Caco-2 (cell line): Measurements from ENCODE around the gene CAVIN1. TPM values are rescaled to one million over a fixed set of nuclear protein-coding genes. Genes with fewer than 3 reads are reported as not detected.
"Not testable (repeated sequence)": the region's sequence is repeated elsewhere in the genome, so short reads cannot be mapped to it uniquely, and the experiment has no call there.

Experiments used
- BruUV-seq: library from RNA; stranded (reverse); fragments of 400-500 nt; replicated peaks from 2 replicates; lab custom pipeline; 2021; lab: Mats Ljungman, UMichigan
- CTCF ChIA-PET: fragments of 300-600 bp; sonication (Branson Sonifier 250); formaldehyde crosslinking; loops from one replicate; lab custom pipeline; 2022; ENCODE audit warnings: antibody characterized with exemption; lab: Charles Lee
- POLR2A ChIA-PET: fragments of 300-600 bp; sonication (Branson Sonifier 250); formaldehyde crosslinking; loops from one replicate; lab custom pipeline; 2022; ENCODE audit warnings: antibody characterized with exemption; lab: Charles Lee
- DNase-seq, 2 experiments: peaks; one replicate each; pipeline versions ENCODE4 v3.0.0 to v3.0.0-alpha.2; 2020 to 2022
- H3K27me3 ChIP-seq: replicated peaks from 2 replicates; pipeline ENCODE4 v1.6.0; 2011; ENCODE audit warnings: low read length; ENCODE audit not compliant: control insufficient read depth, insufficient read depth
- H3K36me3 ChIP-seq: 2 replicates; pipeline ENCODE4 v1.5.1; 2011; ENCODE audit warnings: low read length; ENCODE audit not compliant: control insufficient read depth, insufficient read depth
- H3K4me1 ChIP-seq: fragments of 250-450 bp; sonication (Bioruptor Pico); 2 replicates; pipeline ENCODE4 v1.5.1; 2020; ENCODE audit warnings: mild to moderate bottlenecking
- H3K4me3 ChIP-seq: 2 replicates; pipeline ENCODE4 v1.5.1; 2011; ENCODE audit warnings: low read depth, mild to moderate bottlenecking, control low read depth, low read length
- H3K9me3 ChIP-seq: fragments of 250-450 bp; sonication (Bioruptor Pico); 2 replicates; pipeline ENCODE4 v1.5.1; 2020; ENCODE audit warnings: mild to moderate bottlenecking, moderate library complexity
- H3K27ac Mint-ChIP-seq: one replicate; pipeline ENCODE4 v1.8.0; 2022; ENCODE audit warnings: mixed read lengths; ENCODE audit not compliant: unreplicated experiment
- H3K27me3 Mint-ChIP-seq: one replicate; pipeline ENCODE4 v1.8.0; 2022; ENCODE audit warnings: mixed read lengths; ENCODE audit not compliant: insufficient read depth, unreplicated experiment
- H3K36me3 Mint-ChIP-seq: one replicate; pipeline ENCODE4 v1.8.0; 2022; ENCODE audit warnings: mild to moderate bottlenecking, mixed read lengths; ENCODE audit not compliant: insufficient read depth, unreplicated experiment
- H3K4me1 Mint-ChIP-seq: one replicate; pipeline ENCODE4 v1.8.0; 2022; ENCODE audit warnings: low read depth, mixed read lengths; ENCODE audit not compliant: unreplicated experiment
- H3K4me3 Mint-ChIP-seq: one replicate; pipeline ENCODE4 v1.8.0; 2022; ENCODE audit warnings: mild to moderate bottlenecking, moderate library complexity, mixed read lengths; ENCODE audit not compliant: unreplicated experiment
- H3K9me3 Mint-ChIP-seq: one replicate; pipeline ENCODE4 v1.8.0; 2022; ENCODE audit warnings: mixed read lengths; ENCODE audit not compliant: unreplicated experiment
- intact Hi-C: fragments of 100-400 bp; cut with micrococcal nuclease; formaldehyde crosslinking; loops from one replicate; pipeline ENCODE4 v1.10.0; 2022; ENCODE audit not compliant: unreplicated experiment
- total RNA-seq: library from RNA; stranded (reverse); gene quantifications from 2 replicates; pipeline ENCODE4 v1.2.3, GENCODE V29; 2022
- TF ChIP-seq, protein P1 (sequence below), 2 experiments: fragments of 200-600 bp in 1 of 2; IDR thresholded peaks; 1 replicate in 1 of 2; 2 replicates in 1 of 2; pipeline versions ENCODE4 v1.5.1 to v1.8.0; 2011 to 2022; ENCODE audit warnings: antibody characterized with exemption in 1 of 2, control low read depth in 1 of 2, inconsistent platforms in 1 of 2, low read depth in 1 of 2, low read length in 1 of 2, mild to moderate bottlenecking in 1 of 2, moderate library complexity in 1 of 2; ENCODE audit not compliant: insufficient read depth in 1 of 2, severe bottlenecking in 1 of 2, unreplicated experiment in 1 of 2

CAVIN1 gene
- total RNA-seq, 1 experiment from 2014 or later, result 173 TPM

DNA sequence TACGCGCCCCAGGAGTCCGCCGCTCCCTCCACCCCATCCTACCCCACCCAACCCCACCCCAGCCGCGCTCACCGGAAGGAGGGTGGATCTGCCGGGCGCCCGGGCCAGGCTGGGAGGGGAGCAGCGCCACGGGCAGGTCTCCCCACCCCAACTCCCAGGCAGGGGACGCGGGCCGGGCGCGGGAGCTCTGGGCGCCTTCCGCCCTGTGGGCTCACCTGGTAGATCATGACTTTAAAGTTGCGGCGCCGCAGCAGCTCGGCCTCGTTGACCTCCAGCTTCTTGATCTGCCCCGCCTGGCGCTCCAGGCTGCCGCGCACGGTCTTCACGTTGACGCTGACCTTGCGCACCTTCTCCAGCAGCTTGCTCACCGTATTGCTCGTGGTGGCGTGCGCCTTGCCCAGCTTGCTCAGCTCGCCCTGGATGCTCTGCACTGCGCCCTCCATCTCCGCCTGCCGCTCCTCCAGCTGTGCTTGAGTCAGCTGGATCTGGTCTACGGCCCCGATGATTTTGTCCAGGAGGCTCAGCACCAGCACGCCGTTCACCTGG lies 571 bp downstream of the CAVIN1 start:
- Histone ChIP-seq H3K36me3 (no peaks in the 10 kb centered on the region), H3K4me3 (peak overlapping the region; percentile 97), H3K27me3 (no peaks in the 10 kb centered on the region), H3K9me3 (no peaks in the 10 kb centered on the region), H3K4me1 (peaks cover 13% of the 10 kb centered on the region)
- H3K9me3 Mint-ChIP-seq, result no peaks in the 10 kb centered on the region
- H3K36me3 Mint-ChIP-seq, result peaks cover 17% of the 10 kb centered on the region
- H3K27me3 Mint-ChIP-seq, result no peaks in the 10 kb centered on the region
- TSS peak; percentile 79 for BruUV-seq
- peak in 1 of 2 experiments; percentile 57 for DNase-seq
- POLR2A ChIA-PET, result interaction anchor here (0.5 to 2.1 kb wide), 17 partner anchors 10 to 945 kb away, joined by 3 to 53 read pairs (median 5); partner anchors contain the start of genes KAT2A, NAGLU, STAT3 and TUBG1
- H3K4me3 Mint-ChIP-seq, result peak overlapping the region; percentile 85
- peak overlapping the region; percentile 74 for H3K27ac Mint-ChIP-seq
- intact Hi-C loops, result loop anchor here (2.0 kb wide), 1 partner anchor 36 kb away; the partner anchor contains the start of gene ATP6V0A1
- peaks cover 15% of the 10 kb centered on the region for H3K4me1 Mint-ChIP-seq
- TF ChIP-seq, protein P1, sequence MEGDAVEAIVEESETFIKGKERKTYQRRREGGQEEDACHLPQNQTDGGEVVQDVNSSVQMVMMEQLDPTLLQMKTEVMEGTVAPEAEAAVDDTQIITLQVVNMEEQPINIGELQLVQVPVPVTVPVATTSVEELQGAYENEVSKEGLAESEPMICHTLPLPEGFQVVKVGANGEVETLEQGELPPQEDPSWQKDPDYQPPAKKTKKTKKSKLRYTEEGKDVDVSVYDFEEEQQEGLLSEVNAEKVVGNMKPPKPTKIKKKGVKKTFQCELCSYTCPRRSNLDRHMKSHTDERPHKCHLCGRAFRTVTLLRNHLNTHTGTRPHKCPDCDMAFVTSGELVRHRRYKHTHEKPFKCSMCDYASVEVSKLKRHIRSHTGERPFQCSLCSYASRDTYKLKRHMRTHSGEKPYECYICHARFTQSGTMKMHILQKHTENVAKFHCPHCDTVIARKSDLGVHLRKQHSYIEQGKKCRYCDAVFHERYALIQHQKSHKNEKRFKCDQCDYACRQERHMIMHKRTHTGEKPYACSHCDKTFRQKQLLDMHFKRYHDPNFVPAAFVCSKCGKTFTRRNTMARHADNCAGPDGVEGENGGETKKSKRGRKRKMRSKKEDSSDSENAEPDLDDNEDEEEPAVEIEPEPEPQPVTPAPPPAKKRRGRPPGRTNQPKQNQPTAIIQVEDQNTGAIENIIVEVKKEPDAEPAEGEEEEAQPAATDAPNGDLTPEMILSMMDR (IDR thresholded peaks at IDR 0.05; ENCODE audit: insufficient read depth in 1 of 2, low read depth in 1 of 2, low read length in 1 of 2, severe bottlenecking in 1 of 2, unreplicated experiment in 1 of 2), result no peak
- CTCF ChIA-PET, result interaction anchor here (0.6 to 1.9 kb wide), 11 partner anchors 9 to 156 kb away, joined by 3 to 22 read pairs (median 5); partner anchors contain the start of gene STAT3

DNA sequence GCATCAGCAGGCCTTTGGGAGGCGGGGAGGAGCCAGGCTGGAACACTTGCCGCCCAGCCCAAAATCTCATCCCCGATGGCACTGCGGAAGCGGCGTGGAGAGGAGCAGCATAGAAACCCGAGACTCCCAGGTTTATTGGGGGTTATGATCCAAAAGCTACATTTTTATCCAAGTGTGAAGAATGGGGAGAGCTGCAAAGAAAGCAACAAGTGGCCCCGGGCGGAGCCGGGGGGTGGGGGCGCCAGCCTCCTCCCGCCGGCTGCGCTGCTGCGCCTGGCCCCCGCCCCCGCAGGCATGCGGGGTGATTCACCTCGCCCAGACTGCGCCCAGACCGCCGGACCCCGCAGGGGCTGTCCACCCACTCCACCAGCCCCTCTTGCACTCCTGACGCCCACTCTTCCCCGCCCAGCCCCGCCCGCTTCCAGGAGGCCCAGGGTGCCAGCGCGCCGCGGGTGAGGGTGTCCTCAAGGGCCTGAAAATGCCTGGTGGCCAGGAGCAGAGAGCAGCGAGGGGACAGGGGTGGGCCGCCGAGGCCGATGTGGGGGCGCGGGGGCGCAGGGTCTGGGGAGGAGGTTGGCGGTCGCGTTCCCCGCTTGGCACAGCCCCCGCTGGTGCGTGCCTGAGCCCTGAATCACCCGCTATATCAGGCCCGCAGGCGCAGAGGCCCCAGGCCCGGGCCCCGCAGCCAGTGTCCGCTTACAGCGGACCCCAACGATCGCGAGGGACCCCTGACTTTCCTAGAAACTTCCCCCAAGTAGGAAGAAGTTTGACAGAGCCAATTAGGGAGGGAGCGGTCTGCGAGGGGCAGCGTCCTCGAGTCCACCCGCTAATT lies 1.3 kb downstream of the CAVIN1 start:
- intact Hi-C loops, result loop anchor here (2.0 kb wide), 1 partner anchor 37 kb away; the partner anchor contains the start of gene ATP6V0A1
- Mint-ChIP-seq H3K36me3 (peaks cover 17% of the 10 kb centered on the region), H3K9me3 (no peaks in the 10 kb centered on the region), H3K27me3 (no peaks in the 10 kb centered on the region), H3K27ac (peak overlapping the region; percentile 74), H3K4me3 (peak overlapping the region; percentile 85), H3K4me1 (peaks cover 15% of the 10 kb centered on the region)
- peaks cover 13% of the 10 kb centered on the region for H3K4me1 ChIP-seq
- H3K27me3 ChIP-seq, result no peaks in the 10 kb centered on the region
- ChIA-PET POLR2A (interaction anchor here (0.5 to 2.1 kb wide), 5 partner anchors 33 to 114 kb away, joined by 4 to 53 read pairs (median 8); partner anchors contain the start of genes NAGLU and STAT3), CTCF (interaction anchor here (0.6 to 1.9 kb wide), 7 partner anchors 14 to 474 kb away, joined by 3 to 22 read pairs (median 5); partner anchors contain the start of gene STAT3)
- H3K9me3 ChIP-seq, result no peaks in the 10 kb centered on the region
- DNase-seq, result peak in 1 of 2 experiments; percentile 24
- no TSS peak for BruUV-seq
- TF ChIP-seq, protein P1 (IDR thresholded peaks at IDR 0.05; ENCODE audit: insufficient read depth in 1 of 2, low read depth in 1 of 2, low read length in 1 of 2, severe bottlenecking in 1 of 2, unreplicated experiment in 1 of 2), result no peak
- H3K36me3 ChIP-seq, result no peaks in the 10 kb centered on the region
- peak overlapping the region; percentile 97 for H3K4me3 ChIP-seq

DNA sequence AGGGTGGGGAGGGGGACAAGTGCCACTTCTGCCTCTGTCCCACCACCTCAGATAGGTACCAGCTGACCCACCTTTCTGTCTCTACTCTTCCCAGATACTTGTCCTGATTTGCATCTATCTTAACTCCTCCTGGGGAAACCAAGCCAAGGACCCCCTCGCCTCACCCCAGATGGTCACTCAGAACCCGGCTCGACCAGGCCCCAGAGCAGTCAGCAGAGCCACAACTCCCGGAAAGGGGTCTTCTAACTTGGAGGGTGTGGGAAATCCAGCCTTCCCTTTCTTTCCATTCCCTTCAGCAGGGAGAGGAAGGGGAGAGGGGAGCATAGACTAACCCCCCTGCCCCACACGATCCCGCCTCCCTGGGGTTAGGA lies 1.9 kb downstream of the CAVIN1 start:
- POLR2A ChIA-PET, result no interaction called here
- no peaks in the 10 kb centered on the region for H3K27me3 Mint-ChIP-seq
- BruUV-seq, result no TSS peak
- no peaks in the 10 kb centered on the region for H3K9me3 Mint-ChIP-seq
- Histone ChIP-seq H3K9me3 (no peaks in the 10 kb centered on the region), H3K4me1 (peaks cover 13% of the 10 kb centered on the region), H3K36me3 (no peaks in the 10 kb centered on the region), H3K27me3 (no peaks in the 10 kb centered on the region), H3K4me3 (peak overlapping the region; percentile 97)
- TF ChIP-seq, protein P1 (IDR thresholded peaks at IDR 0.05; ENCODE audit: insufficient read depth in 1 of 2, low read depth in 1 of 2, low read length in 1 of 2, severe bottlenecking in 1 of 2, unreplicated experiment in 1 of 2), result no peak
- peaks cover 15% of the 10 kb centered on the region for H3K4me1 Mint-ChIP-seq
- CTCF ChIA-PET, result interaction anchor here (0.6 to 0.7 kb wide), 2 partner anchors 14 to 474 kb away, joined by 3 to 7 read pairs; no protein-coding TSS in a partner anchor
- peak overlapping the region; percentile 34 for H3K27ac Mint-ChIP-seq
- peak overlapping the region; percentile 85 for H3K4me3 Mint-ChIP-seq
- peaks cover 21% of the 10 kb centered on the region for H3K36me3 Mint-ChIP-seq
- DNase-seq, result no peak
- intact Hi-C loops, result no loop called here

DNA sequence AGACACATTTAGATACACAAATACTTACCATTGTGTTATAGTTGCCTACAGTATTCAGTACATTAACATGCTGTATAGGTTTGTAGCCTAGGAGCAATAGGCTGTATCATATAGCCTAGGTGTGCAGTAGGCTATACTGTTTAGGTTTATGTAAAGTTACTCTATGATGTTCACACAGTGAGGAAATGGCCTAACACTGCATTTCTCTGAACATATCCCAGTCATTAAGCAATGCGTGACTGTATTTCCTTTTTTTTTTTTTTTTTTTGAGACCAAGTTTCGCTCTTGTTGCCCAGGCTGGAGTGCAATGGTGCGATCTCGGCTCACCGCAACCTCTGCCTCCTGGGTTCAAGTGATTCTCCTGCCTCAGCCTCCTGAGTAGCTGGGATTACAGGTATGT lies 5.1 kb downstream of the CAVIN1 start:
- POLR2A ChIA-PET, CTCF ChIA-PET, H3K9me3 Mint-ChIP-seq, H3K27me3 ChIP-seq, H3K27me3 Mint-ChIP-seq, H3K4me1 ChIP-seq, H3K9me3 ChIP-seq, H3K4me3 ChIP-seq, H3K27ac Mint-ChIP-seq, DNase-seq, H3K4me3 Mint-ChIP-seq, H3K36me3 ChIP-seq, BruUV-seq, intact Hi-C loops: not testable (repeated sequence)
- peaks cover 15% of the 10 kb centered on the region for H3K4me1 Mint-ChIP-seq
- peaks cover 21% of the 10 kb centered on the region for H3K36me3 Mint-ChIP-seq
